Prostate gland (tissue), 2 donors: ENCODE measurements around the gene MIOX. TPM values are rescaled to one million over a fixed set of nuclear protein-coding genes. Genes with fewer than 3 reads are reported as not detected.

Experiments used
- DNase-seq: peaks from one replicate; pipeline ENCODE4 v3.0.0-alpha.2; 2019; ENCODE audit warnings: low spot score
- H3K27ac ChIP-seq, 2 donors: fragments of 200-600 bp; sonication (generic); 2 replicates each; pipeline ENCODE4 v1.5.1; 2017 to 2019
- H3K27me3 ChIP-seq: fragments of 200-600 bp; sonication (generic); replicated peaks from 2 replicates; pipeline ENCODE4 v1.5.1; 2019; ENCODE audit not compliant: insufficient read depth
- H3K36me3 ChIP-seq, 2 donors: fragments of 200-600 bp; sonication (generic); 1 replicate in 1 of 2; 2 replicates in 1 of 2; pipeline versions ENCODE4 v1.5.1 to v1.8.1; 2017 to 2019
- H3K4me1 ChIP-seq: fragments of 200-600 bp; sonication (generic); replicated peaks from 2 replicates; pipeline ENCODE4 v1.5.1; 2019
- H3K4me3 ChIP-seq, 2 donors: fragments of 200-600 bp; sonication (generic); 2 replicates each; pipeline ENCODE4 v1.5.1; 2017 to 2019
- H3K9me3 ChIP-seq: fragments of 200-600 bp; sonication (generic); 2 replicates; pipeline ENCODE4 v1.5.1; 2017
- POLR2A ChIP-seq: fragments of 450-650 bp; IDR thresholded peaks from one replicate; pipeline ENCODE4 v1.6.1; 2016; ENCODE audit warnings: antibody characterized with exemption, mild to moderate bottlenecking
- POLR2AphosphoS5 ChIP-seq: sonication (generic); formaldehyde crosslinking; IDR thresholded peaks from one replicate; pipeline ENCODE4 v1.6.1; 2017; ENCODE audit warnings: antibody characterized with exemption
- WGBS: methylation state at CpG from one replicate; pipeline ENCODE4 v1.1.5; 2018; 5-methylcytosine and 5-hydroxymethylcytosine counted together
- intact Hi-C: fragments of 100-400 bp; cut with DNase I; formaldehyde crosslinking; loops from one replicate; pipeline ENCODE4 v1.14.2; 2022
- total RNA-seq, 2 donors: library from RNA; depleted of rRNA; stranded (reverse); fragments of >200 nt; gene quantifications; one replicate each; pipeline ENCODE4 v1.1.0, GENCODE V29; 2016
- TF ChIP-seq, protein P1 (sequence below), 4 experiments: fragments of 200-600 bp in 2 of 4; fragments of 450-650 bp in 2 of 4; sonication (generic) in 2 of 4; IDR thresholded peaks; 1 replicate in 3 of 4; 2 replicates in 1 of 4; pipeline ENCODE4 v1.5.1; 2016 to 2019; ENCODE audit warnings: antibody characterized with exemption in 4 of 4, mild to moderate bottlenecking in 2 of 4, moderate library complexity in 2 of 4

The MIOX gene
- total RNA-seq, 2 donors from 2014 or later: not detected

DNA sequence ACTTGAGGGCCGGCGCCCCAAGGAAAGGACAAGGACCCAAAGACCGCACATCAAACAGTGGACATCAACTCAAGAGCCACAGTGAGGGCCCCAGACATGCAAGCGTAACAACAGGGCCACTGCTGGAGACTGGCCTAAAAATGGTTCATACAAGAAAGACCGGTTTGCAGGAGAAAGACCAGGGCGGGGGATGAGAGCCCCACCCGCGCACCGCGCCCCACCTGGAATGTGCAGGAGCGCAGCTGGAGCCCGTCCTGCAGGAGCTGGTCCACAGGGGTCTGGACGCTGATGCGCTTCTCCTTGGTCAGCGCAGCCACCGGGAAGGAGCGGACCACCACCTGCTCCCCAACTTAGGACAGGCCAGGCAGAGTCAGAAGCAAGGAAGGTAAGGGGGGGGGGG, 25.7 kb upstream of the MIOX start:
- TF ChIP-seq POLR2AphosphoS5: peak; percentile 78
- TF ChIP-seq, protein P1, sequence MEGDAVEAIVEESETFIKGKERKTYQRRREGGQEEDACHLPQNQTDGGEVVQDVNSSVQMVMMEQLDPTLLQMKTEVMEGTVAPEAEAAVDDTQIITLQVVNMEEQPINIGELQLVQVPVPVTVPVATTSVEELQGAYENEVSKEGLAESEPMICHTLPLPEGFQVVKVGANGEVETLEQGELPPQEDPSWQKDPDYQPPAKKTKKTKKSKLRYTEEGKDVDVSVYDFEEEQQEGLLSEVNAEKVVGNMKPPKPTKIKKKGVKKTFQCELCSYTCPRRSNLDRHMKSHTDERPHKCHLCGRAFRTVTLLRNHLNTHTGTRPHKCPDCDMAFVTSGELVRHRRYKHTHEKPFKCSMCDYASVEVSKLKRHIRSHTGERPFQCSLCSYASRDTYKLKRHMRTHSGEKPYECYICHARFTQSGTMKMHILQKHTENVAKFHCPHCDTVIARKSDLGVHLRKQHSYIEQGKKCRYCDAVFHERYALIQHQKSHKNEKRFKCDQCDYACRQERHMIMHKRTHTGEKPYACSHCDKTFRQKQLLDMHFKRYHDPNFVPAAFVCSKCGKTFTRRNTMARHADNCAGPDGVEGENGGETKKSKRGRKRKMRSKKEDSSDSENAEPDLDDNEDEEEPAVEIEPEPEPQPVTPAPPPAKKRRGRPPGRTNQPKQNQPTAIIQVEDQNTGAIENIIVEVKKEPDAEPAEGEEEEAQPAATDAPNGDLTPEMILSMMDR (IDR thresholded peaks at IDR 0.05): no peak
- TF ChIP-seq POLR2A: no peak
- H3K36me3 ChIP-seq: peaks cover 28 to 75% of the 10 kb centered on the region in 2 donors
- intact Hi-C loops: no loop called here

DNA sequence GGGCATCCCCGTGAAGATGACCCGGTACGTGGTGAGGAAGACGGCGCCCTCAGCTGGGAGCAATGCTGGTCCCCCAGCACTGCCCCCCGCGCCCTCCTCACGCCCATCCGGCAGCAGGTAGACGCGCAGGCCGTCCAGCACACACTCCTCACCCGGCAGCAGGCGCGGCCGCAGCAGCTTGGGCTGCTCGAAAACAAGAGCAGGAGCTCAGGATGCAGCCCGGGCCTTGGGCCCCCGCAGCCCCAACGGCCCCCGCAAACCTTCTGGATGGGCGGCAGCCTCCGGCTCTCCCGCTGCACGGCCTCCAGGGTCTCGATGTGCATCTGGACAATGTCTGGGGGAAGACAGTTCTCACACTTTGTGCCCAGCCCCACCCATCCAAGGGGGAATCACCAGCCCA, 25.1 kb upstream of the MIOX start:
- TF ChIP-seq, protein P1 (IDR thresholded peaks at IDR 0.05): no peak
- no peak for TF ChIP-seq POLR2A
- no peak for TF ChIP-seq POLR2AphosphoS5
- no peak for DNase-seq
- no peaks in the 10 kb centered on the region for H3K9me3 ChIP-seq
- intact Hi-C loops: no loop called here
- H3K4me1 ChIP-seq: peaks cover 11% of the 10 kb centered on the region
- peaks cover 29 to 75% of the 10 kb centered on the region in 2 donors for H3K36me3 ChIP-seq
- no peaks in the 10 kb centered on the region for H3K27me3 ChIP-seq
- 89% methylated on average over 26 of the region's 26 CpGs for WGBS
- no peak overlapping the region for H3K27ac ChIP-seq
- no peak overlapping the region for H3K4me3 ChIP-seq

More for the DNA sequence above, 25.7 kb upstream of the MIOX start:
- Histone ChIP-seq H3K27me3 (no peaks in the 10 kb centered on the region), H3K27ac (no peak overlapping the region), H3K4me1 (peaks cover 11% of the 10 kb centered on the region), H3K9me3 (no peaks in the 10 kb centered on the region), H3K4me3 (no peak overlapping the region)
- DNase-seq: peak; percentile 69
- 55% methylated on average over 17 of the region's 17 CpGs for WGBS

DNA sequence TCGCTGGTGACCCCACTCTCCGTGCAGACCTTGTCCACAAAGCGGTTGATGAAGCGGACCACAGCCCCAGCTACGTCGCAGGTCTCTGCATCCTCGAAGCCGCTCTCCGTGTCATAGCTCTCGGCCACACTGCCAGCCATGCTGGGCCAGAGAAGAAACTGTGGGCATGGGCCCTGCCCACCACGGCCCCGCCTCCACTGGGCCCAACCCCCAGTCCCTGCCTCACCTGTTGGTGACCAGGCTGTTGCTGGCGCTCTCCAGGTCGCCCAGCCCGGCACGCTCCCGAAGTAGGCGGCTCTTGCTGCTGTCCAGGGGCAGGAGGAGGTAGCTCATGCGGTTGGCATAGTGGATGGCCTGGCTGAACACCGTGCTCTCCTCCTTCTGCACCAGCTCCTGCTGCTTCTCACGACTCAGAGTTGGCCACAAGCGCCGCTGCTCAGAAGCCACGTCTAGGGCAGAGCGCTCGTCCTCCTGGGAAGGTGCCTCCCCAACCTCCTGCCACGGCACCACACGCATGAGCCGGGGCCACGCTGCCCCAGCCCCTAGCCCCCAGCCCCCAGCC, 24.6 kb upstream of the MIOX start:
- DNase-seq: no peak
- no peak overlapping the region for H3K27ac ChIP-seq
- WGBS: 85% methylated on average over 25 of the region's 30 CpGs
- no peak overlapping the region for H3K4me3 ChIP-seq
- H3K27me3 ChIP-seq: no peaks in the 10 kb centered on the region
- no peaks in the 10 kb centered on the region for H3K9me3 ChIP-seq
- TF ChIP-seq POLR2AphosphoS5 (no peak), POLR2A (no peak)
- TF ChIP-seq, protein P1 (IDR thresholded peaks at IDR 0.05): no peak
- H3K4me1 ChIP-seq: peaks cover 11% of the 10 kb centered on the region
- intact Hi-C loops: no loop called here
- peaks cover 33 to 80% of the 10 kb centered on the region in 2 donors for H3K36me3 ChIP-seq

DNA sequence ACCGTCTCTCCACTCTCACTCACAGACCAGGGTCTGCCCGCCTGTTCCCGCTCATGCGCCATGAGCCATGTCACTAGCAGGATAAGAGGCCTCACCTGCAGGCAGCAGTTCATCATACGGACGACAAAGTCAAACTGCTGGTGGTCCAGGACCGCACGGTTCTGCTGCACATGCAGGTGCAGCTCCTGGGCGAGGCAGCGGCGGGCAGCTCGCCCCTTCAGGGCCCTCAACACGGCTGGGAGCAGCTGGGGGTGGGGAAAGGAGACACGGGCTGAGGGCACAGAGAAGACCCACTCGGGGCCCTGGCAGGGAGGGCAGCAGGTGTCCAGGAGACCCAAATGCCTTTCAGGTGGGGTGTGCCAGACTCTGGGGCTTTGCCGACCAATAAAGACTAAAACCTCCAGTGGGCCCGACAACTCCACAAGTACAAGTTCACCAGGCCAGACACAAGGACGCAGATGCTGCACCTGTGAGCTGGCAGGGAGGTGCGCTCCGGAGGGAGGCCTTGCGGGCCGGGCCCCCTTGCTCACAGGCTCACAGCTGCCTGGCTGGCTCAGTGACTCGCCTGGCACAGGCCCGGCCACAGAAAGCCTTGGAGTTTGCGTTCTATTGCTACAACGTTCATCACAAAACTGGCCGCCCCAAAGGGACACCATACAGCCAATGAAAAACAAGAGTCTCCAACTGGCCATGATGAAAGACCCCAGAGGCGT, 23.3 kb upstream of the MIOX start:
- H3K27me3 ChIP-seq: no peaks in the 10 kb centered on the region

More for the DNA sequence above, 23.3 kb upstream of the MIOX start:
- H3K36me3 ChIP-seq: peaks cover 34 to 78% of the 10 kb centered on the region in 2 donors
- H3K4me3 ChIP-seq: no peak overlapping the region
- no peak overlapping the region for H3K27ac ChIP-seq
- DNase-seq: no peak
- H3K9me3 ChIP-seq: no peaks in the 10 kb centered on the region
- 90% methylated on average over 28 of the region's 28 CpGs for WGBS
- intact Hi-C loops: no loop called here
- peaks cover 11% of the 10 kb centered on the region for H3K4me1 ChIP-seq
- TF ChIP-seq POLR2A: no peak
- no peak for TF ChIP-seq POLR2AphosphoS5
- TF ChIP-seq, protein P1 (IDR thresholded peaks at IDR 0.05): no peak
